ENCODE results near the gene SIMC1.

DNA sequence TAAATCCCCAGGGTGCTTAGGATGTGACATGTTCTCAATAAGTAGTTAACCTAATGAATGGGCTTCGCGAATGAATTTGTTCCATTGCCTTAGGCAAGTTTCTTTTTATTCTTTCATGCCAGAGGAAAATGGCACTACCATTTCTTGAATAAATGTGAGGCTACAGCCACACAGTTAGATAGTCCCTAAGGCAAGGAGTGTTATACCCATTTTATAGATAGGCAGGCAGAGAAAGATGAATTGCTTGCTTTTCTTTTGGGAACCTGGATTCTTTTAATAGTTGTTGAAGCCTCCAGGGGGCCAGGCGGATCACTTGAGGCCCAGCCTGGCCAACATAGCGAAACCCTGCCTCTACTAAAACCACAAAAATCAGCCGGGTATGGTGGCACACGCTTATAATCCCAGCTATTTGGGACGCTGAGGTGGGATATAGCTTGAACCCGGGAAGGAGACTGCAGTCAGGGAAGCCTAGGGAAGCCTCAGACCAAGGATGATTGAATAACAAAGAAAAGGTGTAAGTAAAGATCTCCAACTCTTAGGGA lies 149.2 kb downstream of the SIMC1 start:
- TF ChIP-seq, protein P1, sequence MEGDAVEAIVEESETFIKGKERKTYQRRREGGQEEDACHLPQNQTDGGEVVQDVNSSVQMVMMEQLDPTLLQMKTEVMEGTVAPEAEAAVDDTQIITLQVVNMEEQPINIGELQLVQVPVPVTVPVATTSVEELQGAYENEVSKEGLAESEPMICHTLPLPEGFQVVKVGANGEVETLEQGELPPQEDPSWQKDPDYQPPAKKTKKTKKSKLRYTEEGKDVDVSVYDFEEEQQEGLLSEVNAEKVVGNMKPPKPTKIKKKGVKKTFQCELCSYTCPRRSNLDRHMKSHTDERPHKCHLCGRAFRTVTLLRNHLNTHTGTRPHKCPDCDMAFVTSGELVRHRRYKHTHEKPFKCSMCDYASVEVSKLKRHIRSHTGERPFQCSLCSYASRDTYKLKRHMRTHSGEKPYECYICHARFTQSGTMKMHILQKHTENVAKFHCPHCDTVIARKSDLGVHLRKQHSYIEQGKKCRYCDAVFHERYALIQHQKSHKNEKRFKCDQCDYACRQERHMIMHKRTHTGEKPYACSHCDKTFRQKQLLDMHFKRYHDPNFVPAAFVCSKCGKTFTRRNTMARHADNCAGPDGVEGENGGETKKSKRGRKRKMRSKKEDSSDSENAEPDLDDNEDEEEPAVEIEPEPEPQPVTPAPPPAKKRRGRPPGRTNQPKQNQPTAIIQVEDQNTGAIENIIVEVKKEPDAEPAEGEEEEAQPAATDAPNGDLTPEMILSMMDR (IDR thresholded peaks at IDR 0.05; ENCODE audit: low read length), result peak; percentile 21; the same call in 1 of the 2 replicates
- TF ChIP-seq EZH2 (optimal IDR thresholded peaks at IDR 0.05; ENCODE audit: low read depth, low read length) (no peak), EZH2phosphoT487 (IDR thresholded peaks at IDR 0.05; ENCODE audit: low read length) (no peak)

All from MM.1S (cell line).